ENCODE data around the gene CHIT1.
A peak's percentile ranks its signal among the peaks of the same experiment; 100 is the strongest.

CHIT1 gene

GRCh38 chr1:203172184-203173010, 57.1 kb downstream of the CHIT1 start:
- peak; percentile 91 for DNase-seq

DNA sequence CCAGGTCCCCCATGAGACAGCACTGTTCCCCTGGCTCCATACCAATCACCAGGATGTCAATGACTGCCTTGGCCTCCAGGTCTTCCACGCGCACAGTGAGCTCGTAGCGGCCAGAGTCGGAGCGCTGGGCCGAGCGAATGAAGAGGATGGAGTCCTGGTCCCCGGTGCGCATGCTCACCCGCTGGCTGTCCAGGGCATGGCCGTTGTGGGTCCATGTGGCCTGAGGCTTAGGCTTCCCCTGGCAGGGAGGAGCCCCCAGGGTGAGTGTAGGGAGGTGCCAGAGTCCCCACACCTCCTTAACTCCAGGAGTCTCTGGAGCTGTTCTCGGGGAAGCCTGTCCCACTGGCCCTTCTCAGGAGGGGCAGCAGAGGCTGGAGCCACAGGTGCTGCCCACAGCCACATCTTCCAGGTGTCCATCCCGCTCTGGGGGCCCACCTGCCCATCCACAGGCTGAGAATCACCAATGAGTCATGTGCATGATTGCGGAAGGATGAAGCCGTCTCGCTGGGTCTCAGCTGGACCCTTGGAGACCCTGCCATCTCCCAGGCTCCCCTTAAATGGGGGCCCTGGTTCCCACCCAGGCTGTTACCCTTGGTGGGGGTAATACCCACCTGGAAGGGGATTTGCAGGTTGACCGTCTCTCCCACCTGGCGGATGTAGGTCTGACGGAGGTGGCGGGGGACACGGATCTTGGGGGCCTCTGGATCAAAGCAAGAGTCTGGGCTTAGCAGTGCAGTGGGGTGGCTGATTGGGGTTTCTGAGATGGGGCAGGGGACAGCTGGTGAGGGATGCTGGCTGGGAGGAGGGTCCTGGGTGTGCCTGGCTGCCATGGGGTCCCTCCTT, 57.9 kb downstream of the CHIT1 start:
- DNase-seq, result no peak

DNA sequence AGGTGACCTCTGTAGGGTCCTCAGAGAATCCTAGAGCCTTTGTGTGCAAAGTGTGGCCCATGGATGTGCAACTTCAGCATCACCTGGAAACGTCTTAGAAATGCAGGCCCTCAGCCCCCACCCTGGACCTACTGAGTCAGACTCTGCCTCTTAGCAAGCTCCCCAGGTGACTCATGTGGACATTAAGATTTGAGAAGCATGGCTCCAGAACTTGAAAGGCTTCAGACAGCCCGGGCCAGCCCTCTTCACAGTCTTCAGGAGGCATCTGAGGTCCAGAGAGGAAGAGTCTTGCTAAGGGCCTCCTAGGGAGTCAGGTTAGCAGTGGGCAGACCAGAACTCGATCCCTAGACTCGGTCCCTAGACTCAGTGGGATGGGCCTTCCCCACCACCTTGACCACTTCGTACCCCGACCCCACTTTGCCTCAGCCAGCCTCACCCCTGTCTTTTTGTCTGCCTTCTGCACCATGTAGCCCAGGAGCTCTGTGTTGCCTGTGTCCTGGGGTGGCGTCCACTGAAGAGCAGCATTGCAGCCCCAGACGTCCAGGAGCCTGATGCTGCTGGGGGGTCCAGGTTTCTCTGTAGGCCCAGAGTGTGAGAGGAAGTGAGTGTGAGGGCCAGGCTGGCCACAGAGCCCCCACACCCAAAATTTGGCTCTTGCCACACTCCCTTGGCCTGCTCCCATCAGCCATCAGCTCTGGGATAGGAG, 58.7 kb downstream of the CHIT1 start:
- DNase-seq, result no peak

DNA sequence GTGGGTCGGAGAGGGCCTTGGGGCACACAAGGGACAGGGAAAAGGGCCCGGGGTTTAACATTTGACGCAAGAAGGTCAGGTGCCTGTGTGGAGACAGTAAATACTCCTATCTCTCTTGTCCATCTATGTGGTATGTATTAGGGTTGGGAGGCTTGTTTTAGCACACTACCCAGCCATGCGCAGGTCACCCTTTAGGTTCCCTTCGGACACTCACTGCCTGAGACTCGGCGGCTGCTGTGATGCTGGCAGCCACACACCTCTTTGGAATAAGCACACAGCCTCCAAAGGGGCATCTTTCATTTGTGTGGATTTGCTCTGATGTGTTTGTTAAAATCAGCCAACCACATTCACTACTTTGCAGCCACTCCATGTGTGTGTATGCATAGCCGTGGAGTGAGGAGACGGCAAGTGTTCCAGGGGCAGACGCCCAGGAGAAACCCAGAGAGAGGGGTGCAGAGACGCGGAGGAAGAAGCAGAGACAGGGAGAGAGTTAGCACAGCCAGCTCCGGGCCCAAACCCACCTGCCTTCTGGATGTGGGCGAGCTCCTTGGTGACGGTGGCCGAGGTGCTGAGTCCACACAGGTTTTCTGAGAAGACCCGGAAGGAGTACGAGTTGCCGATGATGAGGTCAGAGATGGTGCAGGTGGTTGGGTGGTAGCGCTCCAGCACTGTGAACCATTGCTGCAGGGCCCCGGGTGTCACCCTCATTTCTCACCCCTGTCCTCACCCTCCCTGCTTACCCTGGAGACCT, 59.5 kb downstream of the CHIT1 start:
- DNase-seq, result no peak

DNA sequence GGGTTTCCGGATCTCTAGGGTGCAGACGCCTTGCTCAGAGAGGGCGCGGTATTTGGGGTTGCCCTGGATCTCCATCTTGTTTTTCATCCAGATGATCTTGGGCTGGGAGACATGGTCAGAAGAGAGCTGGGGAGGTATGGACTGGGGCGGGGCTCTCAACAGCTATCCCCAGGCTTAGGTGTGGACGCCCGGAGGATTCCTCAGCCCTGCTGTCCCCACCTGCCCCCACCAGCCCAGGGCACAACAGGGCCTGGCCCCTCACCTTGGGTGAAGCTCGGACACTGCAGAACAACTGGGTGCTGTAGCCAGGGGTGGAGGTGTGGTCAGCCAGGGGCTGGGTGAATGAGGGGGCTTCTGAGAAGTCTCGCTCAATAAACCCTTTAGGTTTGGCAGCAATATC, 60.5 kb downstream of the CHIT1 start:
- no peak for DNase-seq

GRCh38 chr1:203168256-203168786, 61.2 kb downstream of the CHIT1 start:
- DNase-seq, result no peak

GRCh38 chr1:203167913-203168200, 61.6 kb downstream of the CHIT1 start:
- no peak for DNase-seq

- no peak for DNase-seq
Observed at GRCh38 chr1:203167026-203167912, 62.2 kb downstream of the CHIT1 start.

DNA sequence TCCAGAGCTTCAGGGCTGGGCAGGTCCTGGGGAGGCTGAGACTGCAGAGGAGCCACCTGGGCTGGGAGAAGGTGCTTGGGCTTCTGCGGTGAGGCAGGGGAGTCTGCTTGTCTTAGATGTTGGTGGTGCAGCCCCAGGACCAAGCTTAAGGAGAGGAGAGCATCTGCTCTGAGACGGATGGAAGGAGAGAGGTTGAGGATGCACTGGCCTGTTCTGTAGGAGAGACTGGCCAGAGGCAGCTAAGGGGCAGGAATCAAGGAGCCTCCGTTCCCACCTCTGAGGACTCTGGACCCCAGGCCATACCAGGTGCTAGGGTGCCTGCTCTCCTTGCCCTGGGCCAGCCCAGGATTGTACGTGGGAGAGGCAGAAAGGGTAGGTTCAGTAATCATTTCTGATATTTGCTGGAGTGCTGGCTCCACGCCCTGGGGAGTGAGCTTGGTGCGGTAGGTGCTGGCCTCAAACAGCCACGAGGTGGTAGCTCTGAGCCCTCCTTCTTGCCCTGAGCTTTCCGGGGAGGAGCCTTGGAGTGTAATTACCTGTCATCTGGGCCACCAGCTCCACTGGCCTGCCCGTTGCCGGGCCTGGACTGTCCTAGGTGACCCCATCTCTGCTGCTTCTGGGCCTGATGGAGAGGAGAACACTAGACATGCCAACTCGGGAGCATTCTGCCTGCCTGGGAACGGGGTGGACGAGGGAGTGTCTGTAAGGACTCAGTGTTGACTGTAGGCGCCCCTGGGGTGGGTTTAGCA, 63.1 kb downstream of the CHIT1 start:
- peak; percentile 58 for DNase-seq
